Pons (tissue), 1 donor: Measurements from ENCODE around the gene CUL1.

Source experiments
- DNase-seq: peaks from one replicate; pipeline ENCODE4 v3.0.0-alpha.2; 2016; ENCODE audit warnings: low spot score

Gene CUL1

GRCh38 chr7:148804343-148805235 is 105.9 kb downstream of the CUL1 start:
- no peak for DNase-seq

GRCh38 chr7:148806187-148806586 is 107.5 kb downstream of the CUL1 start:
- no peak for DNase-seq

- DNase-seq, result no peak
Measured at GRCh38 chr7:148807436-148807835, 108.7 kb downstream of the CUL1 start.

GRCh38 chr7:148809856-148810255 is 111.2 kb downstream of the CUL1 start:
- DNase-seq, result no peak

GRCh38 chr7:148811892-148812291 is 113.2 kb downstream of the CUL1 start:
- no peak for DNase-seq

GRCh38 chr7:148813890-148814289 is 115.2 kb downstream of the CUL1 start:
- DNase-seq, result no peak

GRCh38 chr7:148814922-148815559 is 116.3 kb downstream of the CUL1 start:
- peak; percentile 67 for DNase-seq

- no peak for DNase-seq
Measured at GRCh38 chr7:148815612-148816011, 116.9 kb downstream of the CUL1 start.

- no peak for DNase-seq
Measured at GRCh38 chr7:148819697-148820360, 121.1 kb downstream of the CUL1 start.

- DNase-seq, result no peak
Measured at GRCh38 chr7:148821422-148821821, 122.7 kb downstream of the CUL1 start.

- DNase-seq, result no peak
Measured at GRCh38 chr7:148824864-148825263, 126.2 kb downstream of the CUL1 start.

- no peak for DNase-seq
Measured at GRCh38 chr7:148825338-148825737, 126.6 kb downstream of the CUL1 start.

GRCh38 chr7:148828965-148829364 is 130.3 kb downstream of the CUL1 start:
- DNase-seq, result no peak

GRCh38 chr7:148830897-148831692 is 132.4 kb downstream of the CUL1 start:
- no peak for DNase-seq

- DNase-seq, result no peak
Measured at GRCh38 chr7:148831782-148832181, 133.1 kb downstream of the CUL1 start.

GRCh38 chr7:148834605-148835004 is 135.9 kb downstream of the CUL1 start:
- no peak for DNase-seq

GRCh38 chr7:148835854-148836253 is 137.2 kb downstream of the CUL1 start:
- DNase-seq, result no peak

- DNase-seq, result no peak
Measured at GRCh38 chr7:148838905-148839304, 140.2 kb downstream of the CUL1 start.

- no peak for DNase-seq
Measured at GRCh38 chr7:148847815-148848734, 149.4 kb downstream of the CUL1 start.

GRCh38 chr7:148849393-148850098 is 150.8 kb downstream of the CUL1 start:
- no peak for DNase-seq
